GM12875 (cell line): ENCODE results near the gene CENPB.
A peak's percentile ranks its signal among the peaks of the same experiment; 100 is the strongest.

Source experiments
- H3K4me3 ChIP-seq: one replicate; pipeline ENCODE4 v1.5.1; 2011; ENCODE audit warnings: low read depth, low read length, control low read depth
- CTCF ChIP-seq: IDR thresholded peaks from 2 replicates; pipeline ENCODE4 v1.5.1; 2011; ENCODE audit warnings: low read depth, mild to moderate bottlenecking, control low read depth, inconsistent platforms, low read length, moderate library complexity, borderline replicate concordance; ENCODE audit not compliant: insufficient read depth

CENPB gene

GRCh38 chr20:3786126-3786484 lies 435 bp downstream of the CENPB start:
- no peak for TF ChIP-seq CTCF
- peak overlapping the region; percentile 59 for H3K4me3 ChIP-seq

- TF ChIP-seq CTCF = no peak
- peak overlapping the region; percentile 59 for H3K4me3 ChIP-seq
These were observed 1.1 kb downstream of the CENPB start for GRCh38 chr20:3785240-3786125.

GRCh38 chr20:3784863-3785239 lies 1.7 kb downstream of the CENPB start:
- no peak for TF ChIP-seq CTCF
- no peak overlapping the region for H3K4me3 ChIP-seq

GRCh38 chr20:3784216-3784853 lies 2.2 kb downstream of the CENPB start:
- no peak overlapping the region for H3K4me3 ChIP-seq

GRCh38 chr20:3783511-3784195 lies 2.9 kb downstream of the CENPB start:
- no peak overlapping the region for H3K4me3 ChIP-seq

More at GRCh38 chr20:3784216-3784853, 2.2 kb downstream of the CENPB start:
- no peak for TF ChIP-seq CTCF

GRCh38 chr20:3783068-3783489 lies 3.5 kb downstream of the CENPB start:
- no peak for TF ChIP-seq CTCF
- no peak overlapping the region for H3K4me3 ChIP-seq

More at GRCh38 chr20:3783511-3784195, 2.9 kb downstream of the CENPB start:
- TF ChIP-seq CTCF = no peak
